Smooth muscle cell of the pulmonary artery (primary cell): ENCODE measurements around the gene SLC2A4RG. TPM values are rescaled to one million over a fixed set of nuclear protein-coding genes. Genes with fewer than 3 reads are reported as not detected.

Experiments used
- total RNA-seq: library from RNA; depleted of rRNA; stranded (reverse); fragments of >200 nt; gene quantifications from 2 replicates; pipeline ENCODE4 v1.2.3, GENCODE V29; 2014

The SLC2A4RG gene, protein sequence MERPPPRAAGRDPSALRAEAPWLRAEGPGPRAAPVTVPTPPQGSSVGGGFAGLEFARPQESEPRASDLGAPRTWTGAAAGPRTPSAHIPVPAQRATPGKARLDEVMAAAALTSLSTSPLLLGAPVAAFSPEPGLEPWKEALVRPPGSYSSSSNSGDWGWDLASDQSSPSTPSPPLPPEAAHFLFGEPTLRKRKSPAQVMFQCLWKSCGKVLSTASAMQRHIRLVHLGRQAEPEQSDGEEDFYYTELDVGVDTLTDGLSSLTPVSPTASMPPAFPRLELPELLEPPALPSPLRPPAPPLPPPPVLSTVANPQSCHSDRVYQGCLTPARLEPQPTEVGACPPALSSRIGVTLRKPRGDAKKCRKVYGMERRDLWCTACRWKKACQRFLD
- total RNA-seq = 20.9 and 27.9 TPM in 2 replicates

GRCh38 chr20:63739130-63740069 is at the start of gene SLC2A4RG:
Gene SLC2A4RG (plus strand): TSS chr20:63739776. CDS start chr20:63739913, 137 bp downstream.

DNA sequence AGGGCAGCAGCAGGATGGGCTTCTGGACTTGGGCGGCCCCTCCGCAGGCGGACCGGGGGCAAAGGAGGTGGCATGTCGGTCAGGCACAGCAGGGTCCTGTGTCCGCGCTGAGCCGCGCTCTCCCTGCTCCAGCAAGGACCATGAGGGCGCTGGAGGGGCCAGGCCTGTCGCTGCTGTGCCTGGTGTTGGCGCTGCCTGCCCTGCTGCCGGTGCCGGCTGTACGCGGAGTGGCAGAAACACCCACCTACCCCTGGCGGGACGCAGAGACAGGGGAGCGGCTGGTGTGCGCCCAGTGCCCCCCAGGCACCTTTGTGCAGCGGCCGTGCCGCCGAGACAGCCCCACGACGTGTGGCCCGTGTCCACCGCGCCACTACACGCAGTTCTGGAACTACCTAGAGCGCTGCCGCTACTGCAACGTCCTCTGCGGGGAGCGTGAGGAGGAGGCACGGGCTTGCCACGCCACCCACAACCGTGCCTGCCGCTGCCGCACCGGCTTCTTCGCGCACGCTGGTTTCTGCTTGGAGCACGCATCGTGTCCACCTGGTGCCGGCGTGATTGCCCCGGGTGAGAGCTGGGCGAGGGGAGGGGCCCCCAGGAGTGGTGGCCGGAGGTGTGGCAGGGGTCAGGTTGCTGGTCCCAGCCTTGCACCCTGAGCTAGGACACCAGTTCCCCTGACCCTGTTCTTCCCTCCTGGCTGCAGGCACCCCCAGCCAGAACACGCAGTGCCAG is 42.8 kb upstream of the SLC2A4RG start, which contains the start of gene TNFRSF6B:
TNFRSF6B (plus strand) TSS at position 25 of the 729 bp plus-strand sequence; CDS start at position 141, 116 bp downstream.

GRCh38 chr20:63707558-63708300 is 31.8 kb upstream of the SLC2A4RG start, which contains the start of the genes ARFRP1 and ZGPAT:
Gene ARFRP1 (minus strand): TSS chr20:63707976. CDS start chr20:63707091, 885 bp downstream.
Gene ZGPAT (plus strand): TSS chr20:63708039. CDS start chr20:63708581, 542 bp downstream.

DNA sequence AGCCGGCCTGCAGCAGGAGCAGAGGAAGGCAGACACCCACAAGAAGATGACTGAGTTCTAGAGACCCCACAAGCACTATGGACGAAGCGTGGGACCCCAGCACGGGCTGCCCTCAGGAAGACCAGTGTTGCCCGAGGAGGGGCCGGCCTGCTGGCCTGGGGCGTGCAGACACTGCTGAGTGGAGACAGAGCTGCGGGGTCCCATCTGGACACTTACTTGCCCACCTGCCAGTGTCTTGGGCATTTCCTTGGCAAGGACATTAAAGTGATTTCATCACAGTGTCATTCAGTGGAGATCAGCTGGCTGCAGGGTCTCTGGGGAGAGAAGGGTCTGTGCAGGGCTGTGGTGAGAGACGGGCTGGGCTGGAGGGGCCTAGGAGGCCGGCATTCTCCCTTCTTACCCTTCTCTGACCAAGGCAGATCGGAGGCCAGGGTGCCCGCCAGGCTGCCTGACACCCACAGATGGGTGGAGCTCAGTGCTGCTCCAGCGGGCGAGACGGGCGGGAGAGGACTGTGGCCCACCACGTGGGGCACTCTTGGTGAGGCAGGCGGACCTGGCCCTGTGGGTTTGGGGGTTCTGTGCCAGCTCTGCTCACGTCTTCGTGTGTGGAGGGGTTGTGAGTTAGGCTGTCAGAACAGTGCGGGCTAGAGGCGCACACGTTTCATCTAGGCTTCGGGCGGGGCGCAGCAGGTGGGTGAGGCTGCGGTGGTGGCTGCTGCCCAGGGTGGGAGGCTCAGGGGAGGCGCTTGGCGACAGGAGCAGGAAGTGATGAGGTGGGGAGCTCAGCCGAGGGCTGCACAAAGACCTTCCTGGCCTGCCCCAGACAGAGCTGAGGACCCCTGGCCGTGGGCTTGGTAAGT is 3.5 kb upstream of the SLC2A4RG start, which contains the start of gene LIME1:
LIME1 (plus strand) TSS at position 806 of the 860 bp plus-strand sequence. CDS start 886 bp downstream, outside the sequence.

Other genes with a start within 250 kb of the SLC2A4RG start
- 2.3 and 3.5 TPM in 2 replicates for gene EEF1A2, start 240.7 kb upstream of the SLC2A4RG start, total RNA-seq
- 111 and 139 TPM in 2 replicates for gene PPDPF, start 219.0 kb upstream of the SLC2A4RG start, total RNA-seq
- 0.07 and 0.10 TPM in 2 replicates for gene PTK6, start 202.4 kb upstream of the SLC2A4RG start, total RNA-seq
- not detected in 2 replicates for gene SRMS, start 192.0 kb upstream of the SLC2A4RG start, total RNA-seq
- gene FNDC11, start 185.6 kb upstream of the SLC2A4RG start, total RNA-seq = 0.46 and 0.50 TPM in 2 replicates
- 42.8 and 56.6 TPM in 2 replicates for gene HELZ2, start 165.5 kb upstream of the SLC2A4RG start, total RNA-seq
- gene GMEB2, start 112.7 kb upstream of the SLC2A4RG start, total RNA-seq = 11.6 and 12.7 TPM in 2 replicates
- 5.2 and 20.7 TPM in 2 replicates for gene STMN3, start 86.4 kb upstream of the SLC2A4RG start, total RNA-seq
- 11.9 and 22.5 TPM in 2 replicates for gene RTEL1, start 81.5 kb upstream of the SLC2A4RG start, total RNA-seq
- 0.98 and 21.2 TPM in 2 replicates for gene TNFRSF6B, start 43.1 kb upstream of the SLC2A4RG start, total RNA-seq
- 37.9 and 42.8 TPM in 2 replicates for gene ARFRP1, start 31.8 kb upstream of the SLC2A4RG start, total RNA-seq
- gene ZGPAT, start 31.7 kb upstream of the SLC2A4RG start, total RNA-seq = 12.3 and 17.9 TPM in 2 replicates
- 3.1 and 5.2 TPM in 2 replicates for gene LIME1, start 3.1 kb upstream of the SLC2A4RG start, total RNA-seq
- gene ZBTB46, start 91.5 kb downstream of the SLC2A4RG start, total RNA-seq = 2.7 and 4.3 TPM in 2 replicates
- not detected in 2 replicates for gene ABHD16B, start 121.7 kb downstream of the SLC2A4RG start, total RNA-seq
- 130 and 135 TPM in 2 replicates for gene TPD52L2, start 125.5 kb downstream of the SLC2A4RG start, total RNA-seq
- 75.9 and 96.0 TPM in 2 replicates for gene DNAJC5, start 155.3 kb downstream of the SLC2A4RG start, total RNA-seq
- 22.9 and 33.0 TPM in 2 replicates for gene UCKL1, start 216.6 kb downstream of the SLC2A4RG start, total RNA-seq
- gene ZNF512B, start 230.2 kb downstream of the SLC2A4RG start, total RNA-seq = 11.9 and 15.3 TPM in 2 replicates
- gene SAMD10, start 239.9 kb downstream of the SLC2A4RG start, total RNA-seq = 2.3 and 3.6 TPM in 2 replicates
- 55.1 and 63.7 TPM in 2 replicates for gene PRPF6, start 241.4 kb downstream of the SLC2A4RG start, total RNA-seq